SK-N-SH (cell line): ENCODE results near the gene ARL3. TPM values are rescaled to one million over a fixed set of nuclear protein-coding genes. Genes with fewer than 3 reads are reported as not detected.

Experiments used
- CTCF ChIA-PET: fragments of 300-600, 350-600 bp; formaldehyde crosslinking; extraction: SDS; loops from one replicate; lab custom pipeline; 2021; lab: Yijun Ruan, JAX
- POLR2A ChIA-PET: fragments of 350-600 bp; sonication (Branson Sonifier 250); formaldehyde crosslinking; extraction: SDS; loops from one replicate; lab custom pipeline; 2020; ENCODE audit warnings: antibody characterized with exemption, inconsistent platforms; lab: Yijun Ruan, JAX
- DNase-seq: peaks from one replicate; pipeline ENCODE4 v3.0.0; 2012
- H2AFZ ChIP-seq: fragments of 200-600 bp; sonication (generic); 2 replicates; pipeline ENCODE4 v1.8.1; 2016; ENCODE audit warnings: antibody characterized with exemption, mild to moderate bottlenecking, low read depth
- H3F3A ChIP-seq: fragments of 200-600 bp; sonication (generic); replicated peaks from 2 replicates; pipeline ENCODE3; 2016; ENCODE audit warnings: antibody characterized with exemption, mild to moderate bottlenecking; ENCODE audit not compliant: insufficient read depth
- H3K27ac ChIP-seq, 2 experiments: fragments of 200-500 bp in 1 of 2; fragments of 200-600 bp in 1 of 2; sonication (Bioruptor generic) in 1 of 2; sonication (generic), shearing (Covaris generic) in 1 of 2; 2 replicates each; pipeline versions ENCODE4 v1.5.1 to v1.6.1; 2014 to 2016; ENCODE audit warnings: low read depth in 2 of 2, inconsistent platforms in 1 of 2, low read length in 1 of 2, mild to moderate bottlenecking in 1 of 2, mixed read lengths in 1 of 2
- H3K27me3 ChIP-seq: fragments of 200-600 bp; sonication (generic), shearing (Covaris generic); 2 replicates; pipeline ENCODE4 v1.6.1; 2016; ENCODE audit warnings: mixed run types; ENCODE audit not compliant: insufficient read depth
- H3K36me3 ChIP-seq, 2 experiments: fragments of 200-500 bp in 1 of 2; fragments of 200-600 bp in 1 of 2; sonication (Bioruptor generic) in 1 of 2; sonication (generic) in 1 of 2; replicated peaks in 1 of 2; 2 replicates each; pipeline versions ENCODE3 to v1.5.1; 2014 to 2016; ENCODE audit warnings: low read length in 1 of 2, mild to moderate bottlenecking in 1 of 2; ENCODE audit not compliant: insufficient read depth in 2 of 2, control insufficient read depth in 1 of 2
- H3K4me1 ChIP-seq, 2 experiments: fragments of 200-500 bp in 1 of 2; fragments of 200-600 bp in 1 of 2; sonication (Bioruptor generic) in 1 of 2; sonication (generic), shearing (Covaris generic) in 1 of 2; 2 replicates each; pipeline versions ENCODE4 v1.5.1 to v1.6.1; 2014 to 2016; ENCODE audit warnings: low read depth in 1 of 2, low read length in 1 of 2, mixed run types in 1 of 2; ENCODE audit not compliant: insufficient read depth in 2 of 2, control insufficient read depth in 1 of 2
- H3K4me2 ChIP-seq: fragments of 200-600 bp; sonication (generic), shearing (Covaris generic); 2 replicates; pipeline ENCODE4 v1.6.1; 2017; ENCODE audit warnings: mixed run types
- H3K4me3 ChIP-seq, 2 experiments: fragments of 200-500 bp in 1 of 2; fragments of 200-600 bp in 1 of 2; sonication (Bioruptor generic) in 1 of 2; sonication (generic), shearing (Covaris generic) in 1 of 2; 2 replicates each; pipeline versions ENCODE4 v1.5.1 to v1.8.1; 2014 to 2016; ENCODE audit warnings: low read depth in 2 of 2, inconsistent platforms in 1 of 2, low read length in 1 of 2, mild to moderate bottlenecking in 1 of 2, mixed read lengths in 1 of 2, moderate library complexity in 1 of 2
- H3K79me2 ChIP-seq: fragments of 200-600 bp; sonication (generic); 2 replicates; pipeline ENCODE4 v1.8.1; 2017; ENCODE audit warnings: mild to moderate bottlenecking; ENCODE audit not compliant: insufficient read depth
- H3K9ac ChIP-seq: fragments of 200-600 bp; sonication (generic); 2 replicates; pipeline ENCODE4 v1.6.1; 2017; ENCODE audit warnings: mixed run types
- H3K9me2 ChIP-seq: fragments of 200-600 bp; sonication (generic); 2 replicates; pipeline ENCODE4 v1.6.1; 2017; ENCODE audit warnings: mixed run types
- H3K9me3 ChIP-seq: fragments of 200-600 bp; sonication (generic); 2 replicates; pipeline ENCODE4 v1.6.1; 2017; ENCODE audit warnings: mixed run types, mild to moderate bottlenecking, moderate library complexity
- H4K20me1 ChIP-seq: fragments of 200-600 bp; sonication (generic); 2 replicates; pipeline ENCODE4 v1.6.1; 2017; ENCODE audit warnings: mild to moderate bottlenecking, mixed run types; ENCODE audit not compliant: insufficient read depth
- CHD2 ChIP-seq: fragments of 150-350 bp; IDR thresholded peaks from 2 replicates; pipeline ENCODE4 v1.6.1; 2018; ENCODE audit warnings: low read length; ENCODE audit not compliant: partially characterized antibody
- ELF1 ChIP-seq: IDR thresholded peaks from 2 replicates; pipeline ENCODE4 v1.4.0; 2012
- FOSL2 ChIP-seq: IDR thresholded peaks from 2 replicates; pipeline ENCODE4 v1.4.0; 2012; ENCODE audit warnings: low read depth, mild to moderate bottlenecking, moderate library complexity, borderline replicate concordance
- FOXJ3 ChIP-seq: sonication (generic); formaldehyde crosslinking; IDR thresholded peaks from 2 replicates; pipeline ENCODE4 v1.5.1; 2020; ENCODE audit warnings: mild to moderate bottlenecking, missing genetic modification reagents
- FOXM1 ChIP-seq: IDR thresholded peaks from 2 replicates; pipeline ENCODE4 v1.4.0; 2012; ENCODE audit warnings: low read depth, mild to moderate bottlenecking
- GATA2 ChIP-seq: sonication (generic); formaldehyde crosslinking; IDR thresholded peaks from 2 replicates; pipeline ENCODE4 v1.5.0; 2020; ENCODE audit warnings: mild to moderate bottlenecking, missing genetic modification reagents
- IRF3 ChIP-seq: fragments of 150-350 bp; IDR thresholded peaks from 2 replicates; pipeline ENCODE4 v1.6.1; 2016; ENCODE audit warnings: mild to moderate bottlenecking, low read depth, low read length
- JUND ChIP-seq: IDR thresholded peaks from 2 replicates; pipeline ENCODE4 v1.4.0; 2012
- MAX ChIP-seq: IDR thresholded peaks from 2 replicates; pipeline ENCODE4 v1.4.0; 2012; ENCODE audit warnings: low read depth
- MEF2A ChIP-seq: IDR thresholded peaks from 2 replicates; pipeline ENCODE4 v1.4.0; 2012; ENCODE audit warnings: low read depth, borderline replicate concordance
- MXI1 ChIP-seq: IDR thresholded peaks from 2 replicates; pipeline ENCODE4 v1.6.1; 2012; ENCODE audit warnings: mild to moderate bottlenecking, low read depth, low read length, improper control_type of control experiment
- NFIC ChIP-seq: IDR thresholded peaks from 2 replicates; pipeline ENCODE4 v1.4.0; 2012; ENCODE audit warnings: borderline replicate concordance
- PBX3 ChIP-seq: IDR thresholded peaks from 2 replicates; pipeline ENCODE4; 2012
- POLR2AphosphoS5 ChIP-seq: IDR thresholded peaks from 2 replicates; pipeline ENCODE4 v1.6.1; 2012; ENCODE audit warnings: low read depth, low read length
- RAD21 ChIP-seq: IDR thresholded peaks from 2 replicates; pipeline ENCODE4 v1.6.1; 2012; ENCODE audit warnings: mild to moderate bottlenecking, low read length
- RCOR1 ChIP-seq: fragments of 150-350 bp; IDR thresholded peaks from 2 replicates; pipeline ENCODE4 v1.6.1; 2017; ENCODE audit warnings: antibody characterized with exemption, low read length
- REST ChIP-seq: IDR thresholded peaks from 2 replicates; pipeline ENCODE4 v1.6.1; 2012; ENCODE audit warnings: mild to moderate bottlenecking, low read depth, low read length, moderate library complexity
- RFX5 ChIP-seq: IDR thresholded peaks from 2 replicates; pipeline ENCODE4 v1.6.1; 2012; ENCODE audit warnings: mild to moderate bottlenecking, improper control_type of control experiment, low read length
- RXRA ChIP-seq: IDR thresholded peaks from 2 replicates; pipeline ENCODE4 v1.4.0; 2012; ENCODE audit warnings: low read depth, mild to moderate bottlenecking, borderline replicate concordance
- TAF1 ChIP-seq: IDR thresholded peaks from 2 replicates; pipeline ENCODE4 v1.6.1; 2012; ENCODE audit warnings: low read depth, mild to moderate bottlenecking, low read length, moderate library complexity, borderline replicate concordance
- TCF12 ChIP-seq: IDR thresholded peaks from 2 replicates; pipeline ENCODE4 v1.4.0; 2012
- TEAD4 ChIP-seq: IDR thresholded peaks from 2 replicates; pipeline ENCODE4 v1.4.0; 2012; ENCODE audit warnings: mild to moderate bottlenecking, borderline replicate concordance; ENCODE audit not compliant: insufficient read depth
- USF1 ChIP-seq: IDR thresholded peaks from 2 replicates; pipeline ENCODE4 v1.4.0; 2012; ENCODE audit warnings: low read depth, borderline replicate concordance
- USF2 ChIP-seq: fragments of 150-350 bp; IDR thresholded peaks from 2 replicates; pipeline ENCODE4 v1.6.1; 2017; ENCODE audit warnings: antibody characterized with exemption, low read length, low read depth, borderline replicate concordance
- YY1 ChIP-seq: IDR thresholded peaks from 2 replicates; pipeline ENCODE4 v1.4.0; 2012; ENCODE audit warnings: low read depth, mild to moderate bottlenecking
- WGBS: methylation state at CpG from one replicate; pipeline ENCODE4 v1.1.6; 2017; ENCODE audit warnings: low lambda C conversion rate; 5-methylcytosine and 5-hydroxymethylcytosine counted together
- polyA plus RNA-seq, 3 experiments: library from polyadenylated mRNA; depleted of rRNA; stranded (reverse); fragments of >200 nt; gene quantifications; 2 replicates each; pipeline ENCODE4 v1.2.3, GENCODE V29; 2012

The ARL3 gene
- polyA plus RNA-seq, 1 of the 3 experiments (the other 2 are of a cell fraction), result 11.2 TPM

- H3K27me3 ChIP-seq, result no peaks in the 10 kb centered on the region
- H2AFZ ChIP-seq, result no peak overlapping the region
- POLR2A ChIA-PET, result no interaction called here
- H3K4me1 ChIP-seq, result peaks cover 2 to 9% of the 10 kb centered on the region in 2 experiments; a peak in 3 of 4 replicates
- no peak overlapping the region for H3K4me3 ChIP-seq
- H3K27ac ChIP-seq, result peak overlapping the region in 1 of 2 experiments; percentile 83; a peak in 3 of 4 replicates
- 60% methylated on average over 6 of the region's 6 CpGs for WGBS
- H3F3A ChIP-seq, result peaks cover 37% of the 10 kb centered on the region
- H3K79me2 ChIP-seq, result peaks cover 58% of the 10 kb centered on the region
- H3K9me3 ChIP-seq, result no peaks in the 10 kb centered on the region
- peak overlapping the region; percentile 49 for H3K4me2 ChIP-seq
- no peaks in the 10 kb centered on the region; the same call in 1 of the 2 replicates for H4K20me1 ChIP-seq
- no peaks in the 10 kb centered on the region for H3K9me2 ChIP-seq
- H3K9ac ChIP-seq, result peak overlapping the region; percentile 32; the same call in 1 of the 2 replicates
- DNase-seq, result no peak
- TF ChIP-seq TCF12, result peak; percentile 80
- no peak for TF ChIP-seq RCOR1
- TF ChIP-seq USF2, result no peak
- no peak for TF ChIP-seq ELF1
- TF ChIP-seq TAF1, result no peak
- TF ChIP-seq MXI1, result no peak
- no peak for TF ChIP-seq RXRA
- TF ChIP-seq RAD21, result no peak
- TF ChIP-seq POLR2AphosphoS5, result peak; percentile 27; the same call in 1 of the 2 replicates
- no peak for TF ChIP-seq TEAD4
- TF ChIP-seq YY1, result peak; percentile 64; the same call in 1 of the 2 replicates
- TF ChIP-seq JUND, result peak; percentile 76
- TF ChIP-seq IRF3, result no peak
- no peak for TF ChIP-seq CHD2
- no peak for TF ChIP-seq FOXM1
- TF ChIP-seq MEF2A, result no peak
- no peak for TF ChIP-seq NFIC
- peak; percentile 34; the same call in 1 of the 2 replicates for TF ChIP-seq PBX3
- TF ChIP-seq MAX, result no peak
- 0 out of 2 replicates have a peak, but pooled peaks have one; percentile 40 for TF ChIP-seq USF1
- peak; percentile 79 for TF ChIP-seq FOSL2
- no peak for TF ChIP-seq FOXJ3 (CRISPR knock-in tag)
- no peak for TF ChIP-seq RFX5
- no peak for TF ChIP-seq REST
- no peak for TF ChIP-seq GATA2 (CRISPR knock-in tag)
- CTCF ChIA-PET, result interaction anchor here (1.3 to 1.8 kb wide), 3 partner anchors 26 to 34 kb away, joined by 4 to 5 read pairs (median 4); no protein-coding TSS in a partner anchor
- peaks cover 0 to 1% of the 10 kb centered on the region in 2 experiments for H3K36me3 ChIP-seq
Measured at GRCh38 chr10:102704915-102705314, 9.3 kb downstream of the ARL3 start.
